Osteoblast (primary cell): ENCODE measurements around the gene ZBTB7C. TPM values are rescaled to one million over a fixed set of nuclear protein-coding genes. Genes with fewer than 3 reads are reported as not detected.

Source experiments
- DNase-seq: peaks from one replicate; pipeline ENCODE4 v3.0.0; 2011; ENCODE audit warnings: low spot score, mixed read lengths; ENCODE audit not compliant: insufficient read length; ENCODE audit errors: missing footprints
- H2AFZ ChIP-seq: 2 replicates; pipeline ENCODE4 v1.6.0; 2011; ENCODE audit warnings: mild to moderate bottlenecking, low read length
- H3K27ac ChIP-seq: 2 replicates; pipeline ENCODE4 v1.5.1; 2011; ENCODE audit warnings: mild to moderate bottlenecking, low read depth, low read length, moderate library complexity
- H3K27me3 ChIP-seq: 2 replicates; pipeline ENCODE4 v1.6.0; 2012; ENCODE audit warnings: mild to moderate bottlenecking, control low read depth, inconsistent platforms, low read length, moderate library complexity; ENCODE audit not compliant: insufficient read depth
- H3K36me3 ChIP-seq: 2 replicates; pipeline ENCODE4 v1.5.1; 2011; ENCODE audit warnings: mild to moderate bottlenecking, low read length, control low read depth, moderate library complexity; ENCODE audit not compliant: insufficient read depth
- H3K4me1 ChIP-seq: 2 replicates; pipeline ENCODE4 v1.5.1; 2011; ENCODE audit warnings: mild to moderate bottlenecking, low read length, control low read depth, moderate library complexity; ENCODE audit not compliant: insufficient read depth
- H3K4me2 ChIP-seq: 2 replicates; pipeline ENCODE4 v1.6.0; 2011; ENCODE audit warnings: mild to moderate bottlenecking, low read length; ENCODE audit not compliant: insufficient read depth
- H3K4me3 ChIP-seq: fragments of 200-600 bp; sonication (generic); 3 replicates; pipeline ENCODE4 v1.5.1; 2012; ENCODE audit warnings: mild to moderate bottlenecking, low read length, inconsistent platforms; ENCODE audit not compliant: insufficient read depth
- H3K79me2 ChIP-seq: 2 replicates; pipeline ENCODE4 v1.6.0; 2012; ENCODE audit warnings: mild to moderate bottlenecking, low read length, control low read depth, inconsistent platforms; ENCODE audit not compliant: insufficient read depth
- H3K9me3 ChIP-seq: 2 replicates; pipeline ENCODE4 v1.5.1; 2011; ENCODE audit warnings: low read depth, low read length, control low read depth
- H4K20me1 ChIP-seq: 2 replicates; pipeline ENCODE4 v1.6.0; 2012; ENCODE audit warnings: mild to moderate bottlenecking, low read length, control low read depth; ENCODE audit not compliant: insufficient read depth
- CTCF ChIP-seq: IDR thresholded peaks from 2 replicates; pipeline ENCODE4 v1.5.1; 2011; ENCODE audit warnings: mild to moderate bottlenecking, low read depth, low read length, moderate library complexity; ENCODE audit errors: extremely low read depth
- total RNA-seq: library from RNA; depleted of rRNA; stranded (reverse); fragments of >200 nt; gene quantifications from 2 replicates; pipeline ENCODE4 v1.2.3, GENCODE V29; 2012

The ZBTB7C gene
- total RNA-seq, 1 donor = 0.36 TPM

- Histone ChIP-seq H3K4me3 (no peak overlapping the region), H4K20me1 (no peaks in the 10 kb centered on the region), H3K27ac (no peak overlapping the region), H3K4me2 (no peak overlapping the region), H3K27me3 (peaks cover 38% of the 10 kb centered on the region), H3K79me2 (no peaks in the 10 kb centered on the region), H3K4me1 (peaks cover 5% of the 10 kb centered on the region), H3K9me3 (no peaks in the 10 kb centered on the region), H3K36me3 (no peaks in the 10 kb centered on the region), H2AFZ (no peak overlapping the region)
- TF ChIP-seq CTCF = no peak
- no peak for DNase-seq
Observed at GRCh38 chr18:48405978-48406377, 3.2 kb downstream of the ZBTB7C start.

DNA sequence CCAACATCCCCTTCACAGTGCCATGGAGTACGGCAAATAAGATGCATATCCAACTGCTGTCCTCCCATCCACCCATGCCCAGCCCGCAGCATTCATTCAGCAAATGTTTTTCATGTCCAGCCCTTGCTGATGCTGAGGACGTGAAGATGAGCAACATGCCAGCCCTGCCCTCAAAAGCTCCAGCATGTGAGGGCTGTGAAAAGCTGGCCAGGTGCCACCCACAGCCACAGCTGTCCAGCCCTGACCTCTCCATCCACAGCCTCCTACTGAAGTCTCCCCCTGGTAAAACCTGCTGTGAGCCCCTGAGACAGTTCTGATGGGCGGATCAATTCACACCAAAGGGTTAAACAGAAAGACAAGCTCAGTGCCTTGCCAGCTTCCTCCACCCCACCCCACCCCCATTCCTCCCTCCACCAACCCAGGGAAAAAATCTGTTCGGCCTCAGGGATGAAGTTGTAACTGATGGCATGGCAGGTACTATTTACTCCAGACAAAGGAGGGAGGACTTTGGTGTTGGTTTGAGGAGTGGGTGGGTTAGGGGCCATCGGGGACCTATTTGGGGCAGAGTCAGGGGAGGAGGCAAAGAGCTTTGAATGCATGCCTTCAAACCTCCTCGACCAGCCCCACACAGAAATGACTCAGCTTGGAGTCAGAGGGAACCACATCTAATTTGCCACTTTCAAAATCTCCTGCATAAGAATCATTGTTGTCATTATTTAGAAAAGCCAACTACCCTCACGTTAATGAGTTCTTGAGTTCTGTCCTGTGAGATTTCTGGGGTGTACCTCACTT, 4.3 kb downstream of the ZBTB7C start:
- Histone ChIP-seq H3K36me3 (no peaks in the 10 kb centered on the region), H3K27ac (no peak overlapping the region), H3K79me2 (no peaks in the 10 kb centered on the region), H4K20me1 (no peaks in the 10 kb centered on the region), H2AFZ (no peak overlapping the region), H3K4me2 (peak overlapping the region; percentile 45), H3K4me3 (no peak overlapping the region), H3K4me1 (peaks cover 5% of the 10 kb centered on the region), H3K27me3 (peaks cover 34% of the 10 kb centered on the region), H3K9me3 (no peaks in the 10 kb centered on the region)
- TF ChIP-seq CTCF = no peak
- DNase-seq = peak; percentile 98

DNA sequence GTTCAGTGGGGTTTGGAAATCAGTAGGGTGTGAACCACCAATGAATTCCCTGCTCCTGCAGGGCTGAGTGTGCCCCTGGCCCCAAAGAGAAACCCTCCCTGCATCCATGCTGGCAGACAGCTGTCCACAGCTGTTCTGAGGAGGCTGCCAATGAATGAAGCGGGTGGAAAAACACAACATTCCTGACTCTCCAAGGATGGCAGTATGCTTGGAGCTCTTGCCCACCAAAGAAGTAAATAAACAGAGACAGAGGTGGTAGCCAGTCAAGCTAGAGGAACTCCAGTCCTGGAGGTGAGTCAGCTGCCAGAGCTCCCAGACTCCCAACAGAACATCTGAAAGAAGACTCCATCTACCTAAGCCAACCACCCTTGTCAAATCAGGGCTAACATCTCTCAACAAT, 6.2 kb downstream of the ZBTB7C start:
- no peak overlapping the region for H3K27ac ChIP-seq
- H3K4me1 ChIP-seq = peaks cover 5% of the 10 kb centered on the region
- no peaks in the 10 kb centered on the region for H3K36me3 ChIP-seq
- no peak overlapping the region for H3K4me3 ChIP-seq
- TF ChIP-seq CTCF = no peak
- no peak overlapping the region for H2AFZ ChIP-seq
- no peaks in the 10 kb centered on the region for H3K79me2 ChIP-seq
- H4K20me1 ChIP-seq = no peaks in the 10 kb centered on the region
- H3K27me3 ChIP-seq = peaks cover 38% of the 10 kb centered on the region
- H3K9me3 ChIP-seq = no peaks in the 10 kb centered on the region
- no peak overlapping the region for H3K4me2 ChIP-seq
- no peak for DNase-seq

DNA sequence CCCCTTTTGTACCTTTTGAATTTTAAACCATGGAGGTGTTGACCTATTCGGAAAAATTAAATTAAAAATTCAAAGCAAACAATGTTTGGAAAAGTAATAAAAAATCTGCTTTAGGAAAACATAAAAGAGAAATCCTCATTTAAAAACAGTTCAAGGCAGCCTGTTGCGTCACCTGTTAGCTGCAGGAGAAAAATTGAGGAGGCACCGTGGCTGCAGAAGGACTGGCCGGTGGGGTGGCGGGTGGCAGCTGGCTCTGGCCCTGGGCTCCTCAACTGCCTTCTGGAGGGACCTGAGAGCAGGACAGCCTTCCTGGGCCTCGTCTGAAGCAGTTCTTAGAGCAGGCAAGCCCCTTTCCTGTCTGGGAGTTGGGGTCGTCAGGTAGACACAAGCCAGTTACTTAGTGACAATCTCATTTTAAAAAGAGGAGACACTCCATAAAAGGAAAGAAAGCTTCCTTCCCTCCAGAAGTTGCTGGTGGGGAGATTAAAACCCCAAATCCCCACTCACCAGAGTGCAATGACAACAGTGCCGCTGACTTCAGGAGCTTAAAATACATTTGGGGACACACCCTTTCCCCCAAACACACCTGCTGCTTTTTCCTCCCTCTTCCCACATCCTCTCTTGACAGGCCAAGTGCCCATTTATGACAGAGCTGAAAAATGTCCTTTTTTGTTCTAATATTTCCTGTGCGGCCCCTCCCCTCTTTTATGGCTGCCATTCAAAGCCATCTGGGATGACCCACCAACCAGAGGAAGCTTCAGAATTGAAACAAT, 9.7 kb downstream of the ZBTB7C start:
- Histone ChIP-seq H3K79me2 (no peaks in the 10 kb centered on the region), H4K20me1 (no peaks in the 10 kb centered on the region), H2AFZ (no peak overlapping the region), H3K4me3 (no peak overlapping the region), H3K27ac (no peak overlapping the region), H3K4me2 (no peak overlapping the region), H3K9me3 (no peaks in the 10 kb centered on the region), H3K27me3 (peaks cover 35% of the 10 kb centered on the region), H3K36me3 (no peaks in the 10 kb centered on the region), H3K4me1 (no peaks in the 10 kb centered on the region)
- TF ChIP-seq CTCF = no peak
- no peak for DNase-seq
